Ishikawa (cell line): Measurements from ENCODE around the gene UBQLNL.

ENCODE experiments used
- CEBPB ChIP-seq: IDR thresholded peaks from 2 replicates; pipeline ENCODE4 v1.6.1; 2012
- CREB1 ChIP-seq: IDR thresholded peaks from 2 replicates; pipeline ENCODE4 v1.6.1; 2012; ENCODE audit warnings: low read depth
- EGR1 ChIP-seq: IDR thresholded peaks from 2 replicates; pipeline ENCODE4 v1.6.1; 2012
- EP300 ChIP-seq: IDR thresholded peaks from 2 replicates; pipeline ENCODE4 v1.6.1; 2012; ENCODE audit warnings: borderline replicate concordance
- FOXM1 ChIP-seq: IDR thresholded peaks from 2 replicates; pipeline ENCODE4 v1.6.1; 2012; ENCODE audit warnings: low read depth, borderline replicate concordance
- NFIC ChIP-seq: IDR thresholded peaks from 2 replicates; pipeline ENCODE4 v1.6.1; 2012
- RAD21 ChIP-seq: IDR thresholded peaks from 2 replicates; pipeline ENCODE4 v1.6.1; 2012; ENCODE audit warnings: low read depth
- TAF1 ChIP-seq: IDR thresholded peaks from 2 replicates; pipeline ENCODE4 v1.6.1; 2012; ENCODE audit warnings: low read depth, mild to moderate bottlenecking
- TCF12 ChIP-seq: IDR thresholded peaks from 2 replicates; pipeline ENCODE4 v1.6.1; 2012; ENCODE audit warnings: low read depth
- TEAD4 ChIP-seq: IDR thresholded peaks from 2 replicates; pipeline ENCODE4 v1.6.1; 2012
- YY1 ChIP-seq: IDR thresholded peaks from 2 replicates; pipeline ENCODE4 v1.6.1; 2012; ENCODE audit warnings: low read depth
- ZBTB7A ChIP-seq: IDR thresholded peaks from 2 replicates; pipeline ENCODE4 v1.6.1; 2012; ENCODE audit warnings: low read depth
- TF ChIP-seq, protein P1 (sequence below): IDR thresholded peaks from 2 replicates; pipeline ENCODE4 v1.6.1; 2012; ENCODE audit warnings: low read depth, mild to moderate bottlenecking
- TF ChIP-seq, protein P2 (sequence below): IDR thresholded peaks from 2 replicates; pipeline ENCODE4 v1.6.1; 2012
- TF ChIP-seq, protein P3 (sequence below): IDR thresholded peaks from 2 replicates; pipeline ENCODE4 v1.6.1; 2012

The UBQLNL gene

DNA sequence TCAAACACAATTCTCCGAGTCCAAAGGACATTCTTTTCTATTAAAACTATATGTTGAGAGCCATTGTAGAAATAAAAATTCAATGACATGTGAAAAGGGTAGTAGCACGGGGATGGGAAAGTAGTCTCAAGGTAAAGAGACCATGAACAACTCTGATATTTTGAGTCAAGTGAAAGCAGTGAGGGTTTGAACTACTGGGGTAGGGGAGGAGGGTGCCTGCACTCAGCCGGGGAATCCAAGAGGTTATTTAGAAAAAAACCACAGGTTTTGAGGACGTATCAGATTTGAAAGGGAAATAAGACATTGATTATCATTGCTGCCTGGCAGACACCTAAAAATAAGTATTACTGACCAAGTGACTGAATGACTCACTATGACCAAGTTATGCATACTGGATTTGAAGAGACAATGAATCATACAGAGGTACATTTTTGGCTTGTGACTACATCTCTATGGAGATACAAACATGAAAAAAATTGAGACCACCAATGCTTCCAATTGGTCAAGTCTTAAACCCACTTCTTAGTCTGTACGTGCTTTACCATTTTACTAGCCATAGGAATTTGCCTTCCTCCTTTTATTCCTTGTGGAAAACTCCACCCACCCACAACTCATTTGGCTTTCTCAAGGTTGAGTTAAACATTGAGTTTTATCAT is 34.1 kb upstream of the UBQLNL start:
- TF ChIP-seq FOXM1, result no peak
- no peak for TF ChIP-seq EGR1
- TF ChIP-seq RAD21, result no peak
- TF ChIP-seq, protein P1, sequence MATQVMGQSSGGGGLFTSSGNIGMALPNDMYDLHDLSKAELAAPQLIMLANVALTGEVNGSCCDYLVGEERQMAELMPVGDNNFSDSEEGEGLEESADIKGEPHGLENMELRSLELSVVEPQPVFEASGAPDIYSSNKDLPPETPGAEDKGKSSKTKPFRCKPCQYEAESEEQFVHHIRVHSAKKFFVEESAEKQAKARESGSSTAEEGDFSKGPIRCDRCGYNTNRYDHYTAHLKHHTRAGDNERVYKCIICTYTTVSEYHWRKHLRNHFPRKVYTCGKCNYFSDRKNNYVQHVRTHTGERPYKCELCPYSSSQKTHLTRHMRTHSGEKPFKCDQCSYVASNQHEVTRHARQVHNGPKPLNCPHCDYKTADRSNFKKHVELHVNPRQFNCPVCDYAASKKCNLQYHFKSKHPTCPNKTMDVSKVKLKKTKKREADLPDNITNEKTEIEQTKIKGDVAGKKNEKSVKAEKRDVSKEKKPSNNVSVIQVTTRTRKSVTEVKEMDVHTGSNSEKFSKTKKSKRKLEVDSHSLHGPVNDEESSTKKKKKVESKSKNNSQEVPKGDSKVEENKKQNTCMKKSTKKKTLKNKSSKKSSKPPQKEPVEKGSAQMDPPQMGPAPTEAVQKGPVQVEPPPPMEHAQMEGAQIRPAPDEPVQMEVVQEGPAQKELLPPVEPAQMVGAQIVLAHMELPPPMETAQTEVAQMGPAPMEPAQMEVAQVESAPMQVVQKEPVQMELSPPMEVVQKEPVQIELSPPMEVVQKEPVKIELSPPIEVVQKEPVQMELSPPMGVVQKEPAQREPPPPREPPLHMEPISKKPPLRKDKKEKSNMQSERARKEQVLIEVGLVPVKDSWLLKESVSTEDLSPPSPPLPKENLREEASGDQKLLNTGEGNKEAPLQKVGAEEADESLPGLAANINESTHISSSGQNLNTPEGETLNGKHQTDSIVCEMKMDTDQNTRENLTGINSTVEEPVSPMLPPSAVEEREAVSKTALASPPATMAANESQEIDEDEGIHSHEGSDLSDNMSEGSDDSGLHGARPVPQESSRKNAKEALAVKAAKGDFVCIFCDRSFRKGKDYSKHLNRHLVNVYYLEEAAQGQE, result no peak
- no peak for TF ChIP-seq TEAD4
- no peak for TF ChIP-seq YY1
- no peak for TF ChIP-seq TAF1
- TF ChIP-seq, protein P2, sequence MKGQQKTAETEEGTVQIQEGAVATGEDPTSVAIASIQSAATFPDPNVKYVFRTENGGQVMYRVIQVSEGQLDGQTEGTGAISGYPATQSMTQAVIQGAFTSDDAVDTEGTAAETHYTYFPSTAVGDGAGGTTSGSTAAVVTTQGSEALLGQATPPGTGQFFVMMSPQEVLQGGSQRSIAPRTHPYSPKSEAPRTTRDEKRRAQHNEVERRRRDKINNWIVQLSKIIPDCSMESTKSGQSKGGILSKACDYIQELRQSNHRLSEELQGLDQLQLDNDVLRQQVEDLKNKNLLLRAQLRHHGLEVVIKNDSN, result no peak
- TF ChIP-seq NFIC, result no peak
- TF ChIP-seq CEBPB, result no peak
- TF ChIP-seq TCF12, result no peak
- TF ChIP-seq ZBTB7A, result no peak
- TF ChIP-seq CREB1, result no peak

DNA sequence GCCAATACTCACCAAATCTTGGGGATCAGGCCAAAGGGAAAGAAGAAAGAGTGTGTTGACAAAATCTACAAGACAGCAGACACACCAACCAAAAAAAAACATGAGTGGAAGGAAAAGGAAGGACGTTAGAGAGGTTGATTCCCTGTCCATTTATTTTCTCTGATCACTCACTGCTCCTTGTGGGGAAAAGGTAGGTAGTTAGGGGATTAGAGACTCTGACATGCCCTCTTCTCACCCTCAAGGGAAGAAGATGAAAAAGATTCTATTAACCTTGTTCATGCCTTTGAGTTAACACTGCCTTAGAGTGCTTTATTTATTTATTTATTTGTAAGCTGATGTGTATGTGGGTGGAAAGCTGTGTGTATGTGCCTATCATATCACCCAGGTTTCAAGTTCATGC is 31.9 kb upstream of the UBQLNL start, which contains the start of gene OR52H1:
Gene OR52H1, minus strand, starts transcription at position 101 of the 400 bp plus-strand sequence. CDS start 3,035 bp downstream, outside the sequence.
- TF ChIP-seq YY1 (no peak), EP300 (no peak), NFIC (no peak), TEAD4 (no peak), FOXM1 (no peak), ZBTB7A (no peak), CREB1 (no peak), CEBPB (no peak), RAD21 (no peak), EGR1 (no peak), TAF1 (no peak), TCF12 (no peak)
- TF ChIP-seq, protein P1, result no peak
- TF ChIP-seq, protein P2, result no peak
- TF ChIP-seq, protein P3, sequence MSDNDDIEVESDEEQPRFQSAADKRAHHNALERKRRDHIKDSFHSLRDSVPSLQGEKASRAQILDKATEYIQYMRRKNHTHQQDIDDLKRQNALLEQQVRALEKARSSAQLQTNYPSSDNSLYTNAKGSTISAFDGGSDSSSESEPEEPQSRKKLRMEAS, result no peak

DNA sequence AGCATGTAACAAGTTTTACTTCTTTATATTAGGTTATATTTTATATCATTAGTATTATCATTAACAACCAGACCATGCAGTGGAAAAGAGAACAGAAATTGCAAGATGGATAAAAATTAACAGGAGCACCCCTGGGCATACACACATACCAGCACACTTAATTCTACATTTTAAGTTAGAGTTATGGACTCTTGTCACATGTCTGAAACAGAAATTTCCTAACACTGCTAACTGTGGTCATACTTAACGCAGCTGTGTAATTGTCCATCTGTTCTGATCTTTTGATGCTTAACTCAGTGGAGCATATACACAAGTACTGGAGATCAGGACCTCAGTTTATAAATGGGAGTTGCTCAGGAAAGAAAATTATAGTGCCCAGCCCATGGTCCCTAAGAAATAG is 31.5 kb upstream of the UBQLNL start:
- TF ChIP-seq YY1 (no peak), CEBPB (no peak), TAF1 (no peak), CREB1 (no peak), RAD21 (no peak)
- TF ChIP-seq, protein P2, result no peak

DNA sequence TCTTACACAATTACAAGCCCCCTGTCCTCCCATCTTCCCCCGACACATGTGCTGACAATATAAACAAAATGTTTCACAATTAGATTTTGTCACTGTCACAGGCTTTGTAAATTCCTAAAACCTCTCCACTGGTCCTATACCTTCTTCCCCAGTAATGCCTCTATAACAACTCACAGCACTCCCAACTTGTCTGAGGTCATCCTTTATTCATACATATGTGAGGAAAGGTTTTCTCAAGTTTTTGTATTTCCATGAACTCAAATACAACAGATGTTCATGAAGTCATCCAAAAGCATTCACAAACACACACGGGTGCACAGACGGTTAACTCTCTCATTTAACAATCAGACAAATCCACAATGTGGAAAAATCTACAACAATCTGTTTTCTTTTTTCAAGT is 30.0 kb upstream of the UBQLNL start:
- TF ChIP-seq, protein P3, result no peak
- TF ChIP-seq NFIC (no peak), CREB1 (no peak), EGR1 (no peak), TAF1 (no peak), YY1 (no peak), TCF12 (no peak), RAD21 (no peak), CEBPB (no peak), FOXM1 (no peak), ZBTB7A (no peak)
- TF ChIP-seq, protein P2, result no peak

DNA sequence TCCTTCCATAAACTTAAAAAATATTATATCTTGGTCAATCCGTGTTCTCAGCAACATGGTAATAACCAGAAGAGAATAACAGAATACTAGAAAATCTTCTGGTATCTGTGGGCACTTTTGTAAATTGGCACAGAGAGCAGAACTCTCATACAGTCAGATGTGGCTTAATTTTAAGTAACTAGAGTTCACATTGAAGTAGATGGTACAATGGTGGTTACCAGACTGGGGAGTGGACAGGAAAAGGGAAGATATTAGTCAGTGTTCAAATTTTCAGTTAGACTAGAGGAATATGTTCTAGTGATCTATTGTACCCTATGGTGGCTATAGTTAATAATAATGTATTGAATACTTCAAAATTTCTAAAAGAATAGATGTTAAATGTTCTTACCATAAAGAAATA is 24.9 kb upstream of the UBQLNL start:
- TF ChIP-seq ZBTB7A, result no peak
- TF ChIP-seq EGR1, result no peak
- TF ChIP-seq TAF1, result no peak
- no peak for TF ChIP-seq CEBPB
- no peak for TF ChIP-seq TCF12
- no peak for TF ChIP-seq FOXM1
- no peak for TF ChIP-seq NFIC
- TF ChIP-seq RAD21, result no peak
- TF ChIP-seq, protein P1, result no peak
- TF ChIP-seq, protein P2, result no peak
- TF ChIP-seq EP300, result no peak
- no peak for TF ChIP-seq CREB1
- TF ChIP-seq YY1, result no peak
